Iris pigment epithelial cell (primary cell): Measurements from ENCODE around the gene KCNH3.
"Not testable (repeated sequence)": the region's sequence is repeated elsewhere in the genome, so short reads cannot be mapped to it uniquely, and the experiment has no call there.

Experiments
- DNase-seq: peaks from one replicate; pipeline ENCODE4 v3.0.0-alpha.2; 2011; ENCODE audit warnings: low read depth

The KCNH3 gene

GRCh38 chr12:49585477-49586459 lies 46.9 kb downstream of the KCNH3 start:
- no peak for DNase-seq

- no peak for DNase-seq
Measured at GRCh38 chr12:49587174-49587908, 48.5 kb downstream of the KCNH3 start.

- no peak for DNase-seq
Measured at GRCh38 chr12:49588281-49588680, 49.5 kb downstream of the KCNH3 start.

- DNase-seq, result no peak
Measured at GRCh38 chr12:49588721-49589516, 50.1 kb downstream of the KCNH3 start.

- no peak for DNase-seq
Measured at GRCh38 chr12:49598527-49598926, 59.7 kb downstream of the KCNH3 start.

GRCh38 chr12:49599961-49600360 lies 61.1 kb downstream of the KCNH3 start:
- DNase-seq, result no peak

GRCh38 chr12:49603721-49604120 lies 64.9 kb downstream of the KCNH3 start:
- no peak for DNase-seq

- DNase-seq, result no peak
Measured at GRCh38 chr12:49604856-49605255, 66.0 kb downstream of the KCNH3 start.

GRCh38 chr12:49605539-49605938 lies 66.7 kb downstream of the KCNH3 start, which contains the start of gene FAM186B:
TSS of gene FAM186B (minus strand) at chr12:49605639. CDS start at chr12:49605477, 162 bp downstream.
- DNase-seq, result not testable (repeated sequence)
